Testis (tissue), 3 donors: ENCODE results near the gene TIAM2. TPM values are rescaled to one million over a fixed set of nuclear protein-coding genes. Genes with fewer than 3 reads are reported as not detected.

ENCODE experiments used
- DNase-seq: peaks from one replicate; pipeline ENCODE4 v3.0.0-alpha.2; 2019
- H3K27ac ChIP-seq, 2 donors: fragments of 200-600 bp; sonication (generic); one replicate each; pipeline ENCODE4 v1.5.1; 2019
- H3K27me3 ChIP-seq: fragments of 200-600 bp; sonication (generic); one replicate; pipeline ENCODE4 v1.5.1; 2019
- H3K36me3 ChIP-seq: fragments of 200-600 bp; sonication (generic); one replicate; pipeline ENCODE4 v1.5.1; 2017; ENCODE audit warnings: low read depth; ENCODE audit errors: missing control alignments
- H3K4me1 ChIP-seq: fragments of 200-600 bp; sonication (generic); one replicate; pipeline ENCODE4 v1.5.1; 2019
- H3K4me3 ChIP-seq, 2 donors: fragments of 200-600 bp; sonication (generic); one replicate each; pipeline ENCODE4 v1.5.1; 2017 to 2019
- H3K9me3 ChIP-seq: fragments of 200-600 bp; sonication (generic); one replicate; pipeline ENCODE4 v1.5.1; 2017
- CTCF ChIP-seq, 3 experiments: fragments of 450-650 bp in 2 of 3; fragments of 200-600 bp in 1 of 3; sonication (generic) in 1 of 3; IDR thresholded peaks; one replicate each; pipeline ENCODE4 v1.5.1; 2016 to 2019; ENCODE audit warnings: antibody characterized with exemption in 3 of 3, mild to moderate bottlenecking in 2 of 3, moderate library complexity in 1 of 3
- POLR2A ChIP-seq: fragments of 450-650 bp; IDR thresholded peaks from one replicate; pipeline ENCODE4 v1.6.1; 2017; ENCODE audit warnings: antibody characterized with exemption, mild to moderate bottlenecking, moderate library complexity
- WGBS, 2 donors: methylation state at CpG; one replicate each; pipeline ENCODE4 v1.1.5; 2018; 5-methylcytosine and 5-hydroxymethylcytosine counted together
- intact Hi-C: fragments of 100-400 bp; cut with DNase I; formaldehyde crosslinking; loops from one replicate; pipeline ENCODE4 v1.15.1; 2023; ENCODE audit warnings: low total_unique reads
- polyA plus RNA-seq: library from polyadenylated mRNA; stranded (reverse); fragments of 350-450 nt; fragmentation: Illumina TruSeq; extraction: RNeasy Lipid Tissue Mini Kit (QIAGEN cat#74804); gene quantifications from one replicate; pipeline ENCODE4 v1.2.3, GENCODE V29; 2014; ENCODE audit warnings: low read depth, low replicate concordance; ENCODE audit not compliant: insufficient read depth
- total RNA-seq, 2 donors: library from RNA; depleted of rRNA; stranded (reverse); fragments of >200 nt; gene quantifications; one replicate each; pipeline ENCODE4 v1.2.3, GENCODE V29; 2016

Gene TIAM2
- total and polyA plus RNA-seq, 3 donors from 2014 or later, result 22.7 to 43.8 (median 38.0) TPM

DNA sequence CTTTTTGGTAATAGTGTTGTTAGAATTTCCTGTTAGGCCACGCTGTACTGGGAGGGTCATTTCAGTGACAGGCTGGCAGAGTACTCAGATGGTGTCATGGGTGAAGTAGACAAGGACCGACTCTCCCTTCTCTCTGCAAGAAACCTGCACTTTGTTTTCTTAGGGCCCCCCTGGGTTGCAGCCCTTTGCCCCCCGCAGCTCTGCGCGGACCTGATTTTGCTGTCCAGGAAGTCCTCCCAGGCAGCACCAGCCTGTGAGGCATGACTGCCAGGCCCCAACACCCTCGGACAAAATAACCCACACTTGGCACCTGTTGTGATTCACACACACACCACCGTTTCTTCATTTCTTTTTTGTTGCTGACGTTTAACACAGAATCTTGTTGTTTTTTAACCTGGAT is 246.9 kb downstream of the TIAM2 start:
- Histone ChIP-seq H3K27me3 (no peaks in the 10 kb centered on the region), H3K4me1 (no peaks in the 10 kb centered on the region), H3K36me3 (no peaks in the 10 kb centered on the region), H3K27ac (no peak overlapping the region), H3K9me3 (no peaks in the 10 kb centered on the region), H3K4me3 (no peak overlapping the region)
- WGBS, 2 donors, result 85 to 89% methylated on average over 8 of the region's 8 CpGs
- no peak for TF ChIP-seq CTCF (IDR thresholded peaks at IDR 0.05)
- no peak for TF ChIP-seq POLR2A
- intact Hi-C loops, result loop anchor here (5.0 to 10.0 kb wide), 2 partner anchors 57 to 370 kb away; no protein-coding TSS in a partner anchor
- no peak for DNase-seq

DNA sequence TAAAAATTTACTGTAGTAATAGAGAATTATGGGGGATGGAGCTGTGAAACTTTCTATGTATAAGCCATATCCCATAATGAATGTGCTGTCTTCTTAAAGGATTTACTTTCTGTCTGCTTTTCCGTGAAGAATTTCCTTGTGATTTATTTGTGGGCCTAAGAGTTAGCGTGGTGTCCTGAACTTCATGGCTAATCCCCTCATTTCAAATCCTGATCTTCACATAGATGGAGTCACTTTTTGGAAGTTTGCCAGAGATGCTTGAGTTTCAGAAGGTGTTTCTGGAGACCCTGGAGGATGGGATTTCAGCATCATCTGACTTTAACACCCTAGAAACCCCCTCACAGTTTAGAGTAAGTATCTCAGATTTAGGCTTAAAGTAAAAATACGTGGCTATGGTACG is 249.3 kb downstream of the TIAM2 start:
- no peaks in the 10 kb centered on the region for H3K9me3 ChIP-seq
- intact Hi-C loops, result loop anchor here (5.0 to 10.0 kb wide), 2 partner anchors 60 to 372 kb away; no protein-coding TSS in a partner anchor
- no peak overlapping the region for H3K4me3 ChIP-seq
- TF ChIP-seq CTCF (IDR thresholded peaks at IDR 0.05) (no peak), POLR2A (no peak)
- no peaks in the 10 kb centered on the region for H3K27me3 ChIP-seq
- H3K36me3 ChIP-seq, result no peaks in the 10 kb centered on the region
- H3K4me1 ChIP-seq, result no peaks in the 10 kb centered on the region
- no peak for DNase-seq
- no peak overlapping the region for H3K27ac ChIP-seq
- 79 to 85% methylated on average over 4 of the region's 4 CpGs for WGBS, 2 donors

GRCh38 chr6:155245193-155245592 is 250.1 kb downstream of the TIAM2 start:
- Histone ChIP-seq H3K27me3 (no peaks in the 10 kb centered on the region), H3K27ac (no peak overlapping the region), H3K4me1 (no peaks in the 10 kb centered on the region), H3K9me3 (no peaks in the 10 kb centered on the region), H3K4me3 (no peak overlapping the region), H3K36me3 (no peaks in the 10 kb centered on the region)
- intact Hi-C loops, result loop anchor here (10.0 kb wide), 1 partner anchor 60 kb away; no protein-coding TSS in a partner anchor
- TF ChIP-seq POLR2A (no peak), CTCF (IDR thresholded peaks at IDR 0.05) (no peak)
- no peak for DNase-seq
- WGBS, 2 donors, result 89 to 94% methylated on average over 7 of the region's 7 CpGs

DNA sequence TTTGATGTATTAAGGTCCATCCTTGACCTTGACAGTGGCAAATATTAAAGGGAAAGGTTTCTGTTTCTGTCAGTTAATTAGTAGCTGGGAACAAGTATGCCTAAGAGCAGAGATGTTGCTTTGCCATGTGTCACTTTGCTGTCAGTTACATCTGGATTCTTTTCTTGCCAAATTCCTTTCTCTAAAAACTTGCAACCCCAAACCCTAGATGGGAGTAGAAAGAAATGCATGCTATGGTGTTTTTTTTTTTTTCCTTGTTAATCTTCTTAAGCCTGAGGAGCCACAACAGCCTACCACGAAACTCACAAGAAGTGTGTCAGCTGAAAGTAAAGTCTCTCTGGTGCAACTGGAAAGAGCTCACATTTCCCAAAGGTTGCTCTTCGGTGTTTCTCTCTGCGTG is 250.7 kb downstream of the TIAM2 start:
- Histone ChIP-seq H3K4me3 (no peak overlapping the region), H3K9me3 (no peaks in the 10 kb centered on the region), H3K27ac (no peak overlapping the region), H3K4me1 (no peaks in the 10 kb centered on the region), H3K36me3 (no peaks in the 10 kb centered on the region), H3K27me3 (no peaks in the 10 kb centered on the region)
- intact Hi-C loops, result loop anchor here (10.0 kb wide), 1 partner anchor 61 kb away; no protein-coding TSS in a partner anchor
- 88 to 93% methylated on average over 3 of the region's 3 CpGs for WGBS, 2 donors
- TF ChIP-seq POLR2A, result no peak
- no peak for TF ChIP-seq CTCF (IDR thresholded peaks at IDR 0.05)
- DNase-seq, result no peak

GRCh38 chr6:155246825-155247224 is 251.7 kb downstream of the TIAM2 start:
- no peak overlapping the region for H3K27ac ChIP-seq
- no peak overlapping the region for H3K4me3 ChIP-seq

More at GRCh38 chr6:155246825-155247224, 251.7 kb downstream of the TIAM2 start:
- Histone ChIP-seq H3K4me1 (no peaks in the 10 kb centered on the region), H3K9me3 (no peaks in the 10 kb centered on the region), H3K36me3 (no peaks in the 10 kb centered on the region), H3K27me3 (no peaks in the 10 kb centered on the region)
- DNase-seq, result no peak
- TF ChIP-seq POLR2A (no peak), CTCF (IDR thresholded peaks at IDR 0.05) (no peak)
- intact Hi-C loops, result loop anchor here (10.0 kb wide), 1 partner anchor 62 kb away; no protein-coding TSS in a partner anchor
- 84 to 92% methylated on average over 2 of the region's 2 CpGs for WGBS, 2 donors
